Peyer's patch (tissue), 4 donors: ENCODE data around the gene EPS8L1. TPM values are rescaled to one million over a fixed set of nuclear protein-coding genes. Genes with fewer than 3 reads are reported as not detected.
A peak's percentile ranks its signal among the peaks of the same experiment; 100 is the strongest.

Experiments used
- DNase-seq, 3 donors: peaks; one replicate each; pipeline ENCODE4 v3.0.0-alpha.2; 2017 to 2019
- H3K27ac ChIP-seq, 4 donors: fragments of 200-600 bp; sonication (generic); one replicate each; pipeline ENCODE4 v1.5.1; 2016 to 2019
- H3K27me3 ChIP-seq, 2 donors: fragments of 200-600 bp; sonication (generic); one replicate each; pipeline ENCODE4 v1.5.1; 2019
- H3K36me3 ChIP-seq, 3 donors: fragments of 200-600 bp; sonication (generic); one replicate each; pipeline ENCODE4 v1.5.1; 2016 to 2019
- H3K4me1 ChIP-seq, 4 donors: fragments of 200-600 bp; sonication (generic); one replicate each; pipeline ENCODE4 v1.5.1; 2016 to 2019
- H3K4me3 ChIP-seq, 4 donors: fragments of 200-600 bp; sonication (generic); 1 replicate in 3 of 4; 2 replicates in 1 of 4; pipeline ENCODE4 v1.5.1; 2016 to 2019; ENCODE audit warnings: mild to moderate bottlenecking in 1 of 4
- H3K9me3 ChIP-seq, 4 donors: fragments of 200-600 bp; sonication (generic); one replicate each; pipeline ENCODE4 v1.5.1; 2016 to 2019; ENCODE audit warnings: mild to moderate bottlenecking in 1 of 4
- CTCF ChIP-seq, 6 experiments: fragments of 450-650 bp in 4 of 6; fragments of 200-600 bp in 2 of 6; sonication (generic) in 1 of 6; IDR thresholded peaks; one replicate each; pipeline ENCODE4 v1.5.1; 2017 to 2019; ENCODE audit warnings: antibody characterized with exemption in 6 of 6, mild to moderate bottlenecking in 3 of 6, moderate library complexity in 1 of 6
- POLR2A ChIP-seq, 2 donors: fragments of 450-650 bp; IDR thresholded peaks; one replicate each; pipeline ENCODE4 v1.5.1; 2017; ENCODE audit warnings: antibody characterized with exemption in 2 of 2, mild to moderate bottlenecking in 2 of 2, moderate library complexity in 2 of 2
- total RNA-seq, 4 donors: library from RNA; depleted of rRNA; stranded (reverse); fragments of >200 nt; gene quantifications; one replicate each; pipeline ENCODE4 v1.1.0, GENCODE V29; 2016

EPS8L1 gene
- total RNA-seq, 4 donors from 2014 or later = 5.0 to 43.8 (median 23.1) TPM

DNA sequence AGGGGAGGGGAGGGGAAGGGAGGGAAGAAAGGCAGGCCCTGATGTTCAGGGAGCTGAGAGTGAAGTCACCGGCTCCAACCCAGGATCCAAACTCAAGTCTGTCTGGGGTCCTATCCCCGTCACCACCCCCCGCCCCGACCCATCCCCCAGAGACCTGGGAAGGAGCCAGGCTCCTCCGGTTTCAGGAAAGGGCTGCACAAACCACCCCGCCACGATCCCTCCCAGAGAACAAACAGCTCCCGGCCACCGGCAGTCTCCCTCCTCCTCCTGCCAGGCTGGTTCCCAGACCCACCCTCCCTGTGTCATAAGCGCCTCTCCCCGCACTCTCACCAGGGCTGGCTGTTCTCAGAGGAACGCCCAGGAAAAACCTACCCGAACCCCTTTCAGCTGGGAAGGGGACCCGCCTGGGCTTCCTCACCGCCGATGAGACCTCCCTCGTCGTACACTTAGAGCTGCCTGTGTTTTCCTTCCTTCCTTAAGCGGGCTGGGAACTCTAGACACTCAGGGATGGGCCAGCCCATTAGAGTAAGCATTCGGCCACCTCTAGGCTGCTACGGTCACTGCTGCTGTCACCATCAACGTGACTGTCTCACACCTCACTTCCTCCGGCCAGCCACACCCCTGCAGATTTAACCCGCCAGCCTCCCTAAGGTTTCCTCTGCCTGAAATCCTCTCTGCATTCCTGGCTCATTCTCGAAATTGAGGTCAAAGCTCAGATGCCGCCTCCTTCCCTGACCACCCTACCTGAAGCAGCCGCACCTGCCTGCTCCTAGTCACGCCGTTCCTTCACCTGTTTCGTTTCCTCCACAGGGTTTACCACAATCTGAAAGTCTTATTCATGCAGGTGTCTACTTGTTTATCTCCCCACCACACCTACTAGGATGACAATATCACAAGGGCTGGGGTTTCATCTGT, 6.5 kb upstream of the EPS8L1 start:
- H3K9me3 ChIP-seq = peaks cover 0 to 6% (median 0%) of the 10 kb centered on the region in 4 donors
- no peaks in the 10 kb centered on the region for H3K27me3 ChIP-seq
- H3K36me3 ChIP-seq = no peaks in the 10 kb centered on the region
- peak in 2 of 3 donors; percentile 76 for DNase-seq
- peak overlapping the region in 3 of 4 donors; percentile 51 to 93 (median 79) for H3K27ac ChIP-seq
- peak in 1 of 2 donors; percentile 58 for TF ChIP-seq POLR2A (IDR thresholded peaks at IDR 0.05)
- TF ChIP-seq CTCF (IDR thresholded peaks at IDR 0.05) = peak in 3 of 6 experiments; percentile 21 to 33 (median 24)
- peak overlapping the region in 3 of 4 donors; percentile 17 to 48 (median 45) for H3K4me3 ChIP-seq
- H3K4me1 ChIP-seq = peaks cover 0 to 11% (median 6%) of the 10 kb centered on the region in 4 donors

DNA sequence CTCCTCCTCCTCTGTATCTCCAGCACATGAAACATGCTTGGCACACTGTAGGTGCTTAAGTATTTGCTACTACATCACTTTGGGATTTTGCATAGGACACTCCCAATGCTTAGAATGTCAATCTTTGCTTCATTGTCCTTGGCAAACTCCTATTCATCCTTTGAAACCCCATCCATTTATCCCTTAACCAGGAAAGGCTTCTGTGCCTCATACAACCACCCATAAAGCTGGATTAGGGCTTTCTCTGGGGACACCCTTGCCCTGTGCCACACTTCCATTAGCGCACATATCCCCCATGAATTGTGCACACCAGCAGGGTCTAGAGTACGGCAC, 5.8 kb upstream of the EPS8L1 start:
- TF ChIP-seq CTCF (IDR thresholded peaks at IDR 0.05) (no peak), POLR2A (IDR thresholded peaks at IDR 0.05) (no peak)
- H3K9me3 ChIP-seq = peaks cover 0 to 6% (median 0%) of the 10 kb centered on the region in 4 donors
- H3K4me1 ChIP-seq = peaks cover 0 to 11% (median 6%) of the 10 kb centered on the region in 4 donors
- H3K27me3 ChIP-seq = no peaks in the 10 kb centered on the region
- H3K27ac ChIP-seq = peak overlapping the region in 3 of 4 donors; percentile 51 to 93 (median 79)
- no peak overlapping the region for H3K4me3 ChIP-seq
- H3K36me3 ChIP-seq = no peaks in the 10 kb centered on the region
- DNase-seq = no peak

- Histone ChIP-seq H3K27ac (peak overlapping the region in 1 of 4 donors; percentile 93), H3K27me3 (no peaks in the 10 kb centered on the region), H3K9me3 (peaks cover 0 to 6% (median 0%) of the 10 kb centered on the region in 4 donors), H3K4me1 (peaks cover 0 to 11% (median 6%) of the 10 kb centered on the region in 4 donors), H3K4me3 (no peak overlapping the region), H3K36me3 (no peaks in the 10 kb centered on the region)
- TF ChIP-seq CTCF (IDR thresholded peaks at IDR 0.05) (no peak), POLR2A (IDR thresholded peaks at IDR 0.05) (no peak)
- DNase-seq = no peak
These were observed 5.1 kb upstream of the EPS8L1 start for GRCh38 chr19:55070466-55071128.

DNA sequence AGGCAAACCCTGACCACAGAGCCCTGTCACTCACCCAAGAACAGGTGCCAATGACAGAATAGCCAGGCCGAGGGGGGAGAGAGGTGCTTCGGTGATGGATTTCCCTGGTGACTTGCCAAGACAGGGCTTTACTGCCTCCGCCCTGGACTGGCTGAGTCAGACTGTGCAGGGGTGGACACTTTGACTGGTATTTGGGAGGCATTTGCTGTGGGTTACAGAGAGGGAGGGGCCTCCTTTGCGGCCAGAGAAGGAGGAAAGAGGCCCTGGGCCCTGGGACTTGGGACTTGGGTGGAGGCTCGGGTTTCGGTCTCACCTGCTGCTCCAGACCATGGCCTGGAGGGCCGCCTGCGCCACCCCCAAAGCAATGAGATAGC, 4.6 kb upstream of the EPS8L1 start:
- Histone ChIP-seq H3K36me3 (no peaks in the 10 kb centered on the region), H3K27me3 (no peaks in the 10 kb centered on the region), H3K4me1 (peaks cover 0 to 11% (median 6%) of the 10 kb centered on the region in 4 donors), H3K27ac (peak overlapping the region in 1 of 4 donors; percentile 93), H3K4me3 (no peak overlapping the region), H3K9me3 (peaks cover 0 to 6% (median 0%) of the 10 kb centered on the region in 4 donors)
- TF ChIP-seq CTCF (IDR thresholded peaks at IDR 0.05) (no peak), POLR2A (IDR thresholded peaks at IDR 0.05) (no peak)
- peak in 2 of 3 donors; percentile 61 to 85 for DNase-seq

DNA sequence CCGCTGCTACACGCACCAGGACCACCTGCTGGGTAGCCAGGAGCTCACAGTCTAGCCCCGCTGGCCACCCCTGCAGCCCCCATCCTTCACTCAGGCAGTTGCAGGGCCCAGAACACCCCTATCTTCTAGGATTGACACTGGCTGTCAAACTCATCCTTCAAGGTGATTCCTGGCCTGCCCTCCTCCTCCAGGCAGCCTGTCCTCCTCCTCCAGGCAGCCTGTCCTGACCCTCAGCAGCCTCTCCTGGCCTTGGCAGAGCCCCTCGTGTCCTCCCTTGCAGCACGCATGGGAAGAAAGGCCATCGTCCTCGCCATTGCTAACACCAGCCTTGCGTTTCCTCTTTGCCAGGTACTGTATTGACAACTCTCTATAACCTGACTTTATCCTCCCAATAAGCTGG, 3.8 kb upstream of the EPS8L1 start:
- no peaks in the 10 kb centered on the region for H3K27me3 ChIP-seq
- no peak for TF ChIP-seq CTCF (IDR thresholded peaks at IDR 0.05)
- TF ChIP-seq POLR2A (IDR thresholded peaks at IDR 0.05) = no peak

More for the DNA sequence above, 3.8 kb upstream of the EPS8L1 start:
- Histone ChIP-seq H3K4me1 (peaks cover 0 to 11% (median 6%) of the 10 kb centered on the region in 4 donors), H3K4me3 (no peak overlapping the region), H3K9me3 (peaks cover 0 to 6% (median 0%) of the 10 kb centered on the region in 4 donors), H3K27ac (peak overlapping the region in 1 of 4 donors; percentile 93), H3K36me3 (no peaks in the 10 kb centered on the region)
- no peak for DNase-seq
